Activated naive CD4-positive, alpha-beta T cell (primary cell): Measurements from ENCODE around the gene SLC22A13.
"Not testable (repeated sequence)": the region's sequence is repeated elsewhere in the genome, so short reads cannot be mapped to it uniquely, and the experiment has no call there.

Experiments used
- DNase-seq, 4 experiments: peaks; one replicate each; lab custom pipeline; 2025; lab: John Stamatoyannopoulos, UW

Gene SLC22A13

GRCh38 chr3:38264353-38264771 is 1.2 kb upstream of the SLC22A13 start:
- DNase-seq, result no peak

GRCh38 chr3:38264779-38265178 is 833 bp upstream of the SLC22A13 start:
- DNase-seq, result no peak

DNA sequence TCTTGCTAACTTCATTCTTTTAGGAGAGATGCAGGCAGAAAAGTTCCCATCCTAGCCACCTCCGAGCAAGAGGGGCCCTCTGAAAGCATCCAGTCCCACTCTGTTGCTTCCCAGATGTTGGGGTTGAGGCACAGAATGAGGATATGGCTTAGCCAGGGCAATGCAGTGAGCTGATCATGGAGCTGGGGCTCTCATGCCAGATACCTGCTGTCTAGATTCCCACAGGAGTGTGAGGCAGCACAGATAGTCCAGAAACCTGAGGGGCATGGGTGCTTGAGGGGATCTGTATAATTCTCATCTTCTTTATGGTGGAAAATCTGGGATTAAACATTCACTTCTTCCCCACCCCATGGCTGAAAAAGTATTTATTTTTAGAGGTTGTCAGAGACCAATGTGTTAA is 1.2 kb downstream of the SLC22A13 start:
- DNase-seq, result no peak

- DNase-seq, result no peak
Observed at GRCh38 chr3:38267662-38268061, 2.0 kb downstream of the SLC22A13 start.

DNA sequence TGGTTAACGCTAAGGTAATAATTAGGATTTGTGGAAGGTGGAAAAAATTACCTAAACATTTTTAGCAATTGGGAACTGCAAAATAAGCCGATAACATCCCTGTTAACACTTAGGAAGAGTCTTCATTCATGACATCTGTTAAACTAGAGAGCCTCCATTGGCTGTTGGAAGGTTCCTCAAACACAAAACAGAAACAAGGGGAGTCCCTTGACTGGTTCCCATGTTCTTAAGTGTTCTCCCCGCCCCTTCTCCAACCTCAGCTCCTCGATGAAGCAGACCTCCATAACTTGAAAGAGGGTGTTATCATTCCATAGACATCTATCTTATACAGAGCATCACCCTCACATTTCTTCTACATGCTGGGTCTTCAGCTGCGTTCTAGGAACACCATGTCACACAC is 2.5 kb downstream of the SLC22A13 start:
- DNase-seq, result no peak

DNA sequence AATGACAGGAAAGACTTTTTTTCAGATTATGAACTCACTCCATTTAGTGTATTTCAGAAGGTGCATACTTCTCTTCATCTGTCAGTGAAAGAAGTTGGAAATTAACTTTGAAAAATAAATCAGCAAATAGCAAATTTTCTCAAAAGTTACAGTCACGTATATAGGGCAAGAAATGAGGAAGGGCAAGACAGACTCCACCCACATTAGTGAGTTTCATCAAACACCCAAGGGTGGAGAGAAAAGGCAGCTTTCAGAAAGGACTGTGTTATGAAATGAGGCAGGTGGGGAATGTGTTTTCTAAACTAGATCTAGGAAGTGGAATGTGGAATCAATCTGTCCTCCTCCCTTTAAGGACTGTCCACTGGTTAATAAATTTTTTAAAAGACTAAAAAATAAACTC is 2.9 kb downstream of the SLC22A13 start:
- no peak for DNase-seq

- no peak for DNase-seq
Observed at GRCh38 chr3:38270606-38271005, 5.0 kb downstream of the SLC22A13 start.

- no peak for DNase-seq
Observed at GRCh38 chr3:38271553-38271952, 5.9 kb downstream of the SLC22A13 start.

DNA sequence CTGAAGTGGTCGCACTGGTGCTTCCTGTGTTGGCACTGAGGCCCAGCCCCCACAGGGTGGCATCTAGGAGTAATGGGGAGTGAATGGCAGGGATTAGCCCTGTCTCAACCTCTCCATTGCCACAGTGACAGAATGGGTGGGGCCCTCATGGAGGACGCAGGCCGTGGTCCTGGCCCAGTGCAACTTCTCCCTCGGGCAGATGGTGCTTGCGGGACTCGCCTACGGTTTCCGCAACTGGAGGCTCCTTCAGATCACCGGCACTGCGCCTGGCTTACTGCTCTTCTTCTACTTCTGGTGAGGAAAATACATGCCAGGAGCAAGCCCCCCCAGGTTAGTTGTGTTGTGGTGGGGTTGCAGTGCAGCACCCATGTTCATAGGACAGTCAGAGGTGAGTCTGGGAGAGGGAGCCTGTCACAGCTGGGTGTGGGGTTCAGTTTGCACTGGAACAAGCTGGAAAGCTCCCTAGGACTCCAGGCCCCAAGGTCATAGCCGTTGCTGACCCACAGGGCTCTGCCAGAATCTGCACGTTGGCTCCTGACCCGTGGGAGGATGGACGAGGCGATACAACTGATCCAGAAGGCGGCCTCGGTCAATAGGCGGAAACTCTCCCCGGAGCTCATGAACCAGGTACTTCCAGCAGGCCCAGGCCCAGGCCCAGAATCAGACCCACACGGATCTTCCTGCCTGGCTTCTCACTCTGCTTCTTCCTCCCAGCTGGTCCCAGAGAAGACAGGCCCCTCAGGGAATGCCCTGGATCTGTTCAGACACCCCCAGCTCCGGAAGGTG is 9.4 kb downstream of the SLC22A13 start:
- no peak for DNase-seq

- DNase-seq, result no peak
Observed at GRCh38 chr3:38275658-38276057, 10.0 kb downstream of the SLC22A13 start.

DNA sequence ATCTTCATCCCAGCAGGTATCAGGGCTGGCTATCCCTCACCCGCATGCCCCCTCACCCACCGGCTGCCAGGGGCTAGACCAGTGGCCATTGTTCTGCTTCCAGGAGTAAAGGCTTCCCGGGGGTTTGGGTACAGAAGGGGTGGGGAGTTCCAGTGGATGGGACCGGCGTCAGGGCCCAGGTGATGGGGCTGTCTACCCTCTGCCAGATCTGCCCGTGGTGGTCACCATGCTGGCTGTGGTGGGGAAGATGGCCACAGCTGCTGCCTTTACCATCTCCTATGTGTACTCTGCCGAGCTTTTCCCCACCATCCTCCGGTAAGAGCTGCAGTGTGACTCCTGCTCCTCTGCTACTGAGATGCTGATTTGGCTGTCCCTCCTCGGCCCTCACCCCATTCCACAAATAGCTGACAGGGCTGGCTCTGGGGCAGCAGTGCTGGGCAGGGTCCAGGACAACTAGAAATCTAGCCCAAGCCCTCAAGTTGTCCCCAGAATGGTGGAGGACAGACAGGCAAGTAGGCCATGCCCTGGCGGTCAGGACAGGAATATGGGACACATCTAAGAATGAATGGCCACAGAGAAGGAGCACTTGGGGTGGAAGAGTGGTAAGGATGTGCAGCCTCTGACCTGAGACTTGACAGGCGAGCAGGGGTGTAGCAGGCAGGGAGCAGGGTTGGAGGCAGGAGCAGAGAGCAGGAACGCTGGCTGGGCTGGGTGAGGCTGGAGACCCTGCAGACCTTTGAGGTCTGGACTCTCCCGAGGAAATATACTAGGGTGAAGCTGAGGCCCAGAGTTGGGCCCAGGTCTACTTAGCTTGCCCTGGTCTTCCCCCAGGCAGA is 10.7 kb downstream of the SLC22A13 start:
- DNase-seq, result no peak

DNA sequence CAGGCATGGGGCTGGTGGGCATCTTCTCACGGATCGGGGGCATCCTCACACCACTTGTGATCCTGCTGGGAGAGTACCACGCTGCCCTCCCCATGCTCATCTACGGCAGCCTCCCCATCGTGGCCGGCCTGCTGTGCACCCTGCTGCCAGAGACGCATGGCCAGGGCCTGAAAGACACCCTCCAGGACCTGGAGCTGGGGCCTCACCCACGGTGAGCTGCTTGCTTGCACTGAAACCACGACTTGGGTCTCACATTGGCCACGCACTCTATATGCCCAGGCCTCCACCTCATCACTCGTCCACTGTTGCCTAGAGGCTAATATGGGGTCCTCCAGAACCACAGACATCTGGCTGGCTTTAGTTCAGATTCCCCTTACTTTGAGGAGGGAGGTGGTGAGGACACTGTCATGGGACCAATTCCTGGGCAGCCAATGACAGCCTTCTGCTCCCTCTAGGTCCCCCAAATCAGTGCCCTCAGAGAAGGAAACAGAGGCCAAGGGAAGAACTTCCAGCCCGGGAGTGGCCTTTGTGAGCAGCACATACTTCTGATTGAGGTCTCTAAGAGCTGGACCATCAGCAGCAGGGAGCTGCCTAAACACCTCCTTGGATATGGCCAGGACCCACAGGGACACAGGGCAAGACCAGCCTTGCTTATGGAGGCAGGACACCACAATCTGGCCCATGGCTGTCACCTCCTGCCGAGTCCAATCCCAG is 11.5 kb downstream of the SLC22A13 start:
- DNase-seq, result no peak

DNA sequence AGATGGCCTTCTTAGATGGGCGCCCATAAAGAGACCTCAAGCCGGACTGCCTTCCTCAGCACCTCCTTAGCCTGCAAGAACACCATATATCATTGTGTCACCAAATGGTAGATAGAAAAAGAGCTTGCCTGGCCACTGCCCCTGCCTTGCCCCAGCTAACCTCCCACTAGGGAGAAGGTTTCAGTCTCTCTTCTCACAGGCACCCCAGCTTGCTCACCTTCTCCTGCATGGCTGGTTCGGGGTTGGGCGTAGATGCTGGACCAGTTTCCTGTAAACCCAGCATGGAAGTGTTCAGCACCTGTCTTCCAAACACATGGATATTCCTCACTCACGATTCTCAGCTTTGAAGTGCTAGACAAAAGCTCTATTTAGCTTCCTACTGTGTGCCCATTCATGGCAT is 13.2 kb downstream of the SLC22A13 start:
- no peak for DNase-seq

GRCh38 chr3:38281895-38282686 is 16.5 kb downstream of the SLC22A13 start, which contains the start of gene SLC22A14:
TSS of gene SLC22A14 (plus strand) at chr3:38282294. CDS start at chr3:38306027, 23,733 bp downstream.
- no peak for DNase-seq

DNA sequence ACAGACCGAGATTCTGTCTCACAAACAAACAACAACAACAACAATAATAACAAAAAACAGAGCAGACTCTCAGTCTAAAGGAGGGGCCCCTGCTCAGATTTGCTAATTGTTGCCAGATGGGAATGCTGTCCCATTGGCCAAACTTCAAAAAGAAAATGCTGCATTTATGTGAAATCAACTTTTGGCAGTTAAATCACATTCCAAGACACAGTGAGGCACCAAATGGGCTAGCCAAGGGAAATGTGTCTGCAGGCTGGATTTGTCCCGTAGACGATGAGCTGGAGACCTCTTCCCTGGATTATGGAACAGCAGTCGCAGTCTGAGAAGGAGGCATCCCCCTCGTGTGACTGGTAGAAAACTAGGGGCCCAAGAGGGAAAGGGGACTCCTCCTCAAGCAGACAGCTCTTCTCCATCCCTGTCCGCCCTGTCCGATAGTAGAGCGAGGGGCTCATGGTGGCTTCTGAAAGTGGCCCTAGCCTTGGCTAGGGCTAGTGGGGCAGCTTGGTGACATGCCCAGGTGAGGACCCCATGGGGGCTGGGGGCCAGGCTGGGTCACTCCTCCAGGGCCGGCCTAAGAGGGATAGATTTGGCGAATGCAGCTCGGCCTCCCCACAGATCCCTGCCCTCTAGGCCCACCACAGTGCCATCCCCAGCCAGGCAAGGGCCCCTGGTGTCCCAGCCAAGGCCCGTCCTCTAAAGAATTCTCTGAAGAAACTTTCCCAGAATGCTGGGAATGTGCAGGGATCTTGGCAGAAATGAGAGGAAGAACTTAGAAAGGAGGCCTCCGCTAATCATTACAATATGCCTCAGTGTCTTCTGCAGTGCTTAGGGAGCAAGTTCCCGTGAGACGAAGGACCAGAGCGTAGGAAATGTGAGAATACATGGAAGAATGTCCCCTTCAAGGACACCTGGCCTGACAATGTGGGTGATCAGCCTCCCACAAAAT is 18.5 kb downstream of the SLC22A13 start:
- DNase-seq, result no peak

GRCh38 chr3:38284756-38285150 is 19.1 kb downstream of the SLC22A13 start:
- no peak for DNase-seq

DNA sequence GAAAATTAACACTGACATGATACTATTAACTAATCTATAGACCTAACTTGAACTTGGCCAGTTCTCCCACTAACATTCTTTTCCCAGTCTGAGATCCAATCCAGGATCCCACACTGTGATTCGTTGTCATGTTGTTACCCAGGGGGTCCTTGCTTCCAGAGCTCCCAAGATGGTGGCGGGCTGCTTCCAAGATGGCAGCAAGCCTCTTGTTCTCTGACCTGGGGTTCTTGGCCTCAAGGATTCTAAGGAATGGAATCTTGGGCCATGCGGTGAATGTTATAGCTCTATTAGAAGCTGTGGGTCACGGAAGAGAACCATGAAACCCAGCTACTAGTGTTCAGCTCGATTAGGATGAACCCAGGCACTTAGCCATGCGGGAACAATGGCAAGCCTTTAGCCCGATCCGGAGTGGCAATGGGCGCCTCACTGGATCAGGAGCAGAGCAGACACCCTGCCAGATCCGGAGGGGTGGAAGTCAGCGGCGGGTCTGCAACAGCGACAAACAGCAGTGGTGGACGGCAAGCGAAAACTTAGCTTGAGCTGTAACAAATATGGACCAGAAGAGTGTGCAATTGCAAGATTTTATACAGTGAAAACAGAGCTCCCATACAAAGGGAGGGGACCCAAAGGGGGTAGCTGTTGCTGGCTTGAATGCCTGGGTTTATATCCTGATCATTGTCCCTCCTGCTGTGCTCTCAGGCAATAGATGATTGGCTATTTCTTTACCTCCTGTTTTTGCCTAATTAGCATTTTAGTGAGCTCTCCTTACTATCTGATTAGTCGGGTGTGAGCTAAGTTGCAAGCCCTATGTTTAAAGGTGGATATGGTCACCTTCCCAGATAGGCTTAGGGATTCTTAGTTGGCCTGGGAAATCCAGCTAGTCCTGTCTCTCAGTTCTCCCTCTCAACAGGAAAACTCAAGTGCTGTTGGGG is 23.9 kb downstream of the SLC22A13 start:
- DNase-seq, result not testable (repeated sequence)

DNA sequence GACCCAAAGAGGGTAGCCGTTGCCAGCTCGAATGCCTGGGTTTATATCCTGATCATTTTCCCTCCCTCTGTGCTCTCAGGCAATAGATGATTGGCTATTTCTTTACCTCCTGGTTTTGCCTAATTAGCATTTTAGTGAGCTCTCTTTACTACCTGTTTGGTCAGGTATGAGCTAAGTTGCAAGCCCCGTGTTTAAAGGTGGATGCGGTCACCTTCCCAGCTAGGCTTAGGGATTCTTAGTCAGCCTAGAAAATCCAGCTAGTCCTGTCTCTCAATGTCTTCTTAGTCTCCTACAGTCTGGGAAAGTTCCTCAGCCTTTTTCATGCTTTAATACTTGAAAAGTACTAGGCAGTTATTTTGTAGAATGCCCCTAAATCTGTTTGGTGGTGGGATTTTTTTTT is 31.4 kb downstream of the SLC22A13 start:
- not testable (repeated sequence) for DNase-seq

- DNase-seq, result no peak
Observed at GRCh38 chr3:38297537-38297936, 31.9 kb downstream of the SLC22A13 start.
